ENCODE measurements around the gene SPATA32.

The SPATA32 gene

GRCh38 chr17:45231481-45232116 lies 30.3 kb downstream of the SPATA32 start:
- DNase-seq (ENCODE audit: low spot score): peak; percentile 69
- Histone ChIP-seq H3K36me3 (ENCODE audit: low read depth) (no peaks in the 10 kb centered on the region), H3K9me3 (ENCODE audit: severe bottlenecking) (no peaks in the 10 kb centered on the region)

GRCh38 chr17:45230787-45231480 lies 31.0 kb downstream of the SPATA32 start:
- Histone ChIP-seq H3K4me1 (ENCODE audit: insufficient read depth, poor library complexity, severe bottlenecking) (peaks cover 45% of the 10 kb centered on the region), H3K9me3 (ENCODE audit: severe bottlenecking) (no peaks in the 10 kb centered on the region), H3K27me3 (ENCODE audit: insufficient read depth, poor library complexity, severe bottlenecking) (no peaks in the 10 kb centered on the region), H3K36me3 (ENCODE audit: low read depth) (no peaks in the 10 kb centered on the region), H3K4me3 (ENCODE audit: severe bottlenecking) (no peak overlapping the region), H3K27ac (ENCODE audit: poor library complexity, severe bottlenecking) (peak overlapping the region; percentile 63)
- 0 out of 3 replicates have a peak, but pooled peaks have one; percentile 18 for ATAC-seq (ENCODE audit: low read depth)
- no peak for TF ChIP-seq CTCF (IDR thresholded peaks at IDR 0.05; ENCODE audit: poor library complexity, severe bottlenecking)
- peak; percentile 61 for DNase-seq (ENCODE audit: low spot score)

More at GRCh38 chr17:45231481-45232116, 30.3 kb downstream of the SPATA32 start:
- no peak for ATAC-seq (ENCODE audit: low read depth)
- Histone ChIP-seq H3K4me3 (ENCODE audit: severe bottlenecking) (no peak overlapping the region), H3K4me1 (ENCODE audit: insufficient read depth, poor library complexity, severe bottlenecking) (peaks cover 38% of the 10 kb centered on the region), H3K27ac (ENCODE audit: poor library complexity, severe bottlenecking) (no peak overlapping the region), H3K27me3 (ENCODE audit: insufficient read depth, poor library complexity, severe bottlenecking) (no peaks in the 10 kb centered on the region)
- peak; percentile 21 for TF ChIP-seq CTCF (IDR thresholded peaks at IDR 0.05; ENCODE audit: poor library complexity, severe bottlenecking)

GRCh38 chr17:45230410-45230786 lies 31.5 kb downstream of the SPATA32 start:
- no peaks in the 10 kb centered on the region for H3K9me3 ChIP-seq (ENCODE audit: severe bottlenecking)
- DNase-seq (ENCODE audit: low spot score) (peak; percentile 37), ATAC-seq (ENCODE audit: low read depth) (no peak)
- no peak for TF ChIP-seq CTCF (IDR thresholded peaks at IDR 0.05; ENCODE audit: poor library complexity, severe bottlenecking)
- no peaks in the 10 kb centered on the region for H3K36me3 ChIP-seq (ENCODE audit: low read depth)
- no peak overlapping the region for H3K4me3 ChIP-seq (ENCODE audit: severe bottlenecking)
- H3K27ac ChIP-seq (ENCODE audit: poor library complexity, severe bottlenecking): peak overlapping the region; percentile 63
- H3K4me1 ChIP-seq (ENCODE audit: insufficient read depth, poor library complexity, severe bottlenecking): peaks cover 50% of the 10 kb centered on the region
- no peaks in the 10 kb centered on the region for H3K27me3 ChIP-seq (ENCODE audit: insufficient read depth, poor library complexity, severe bottlenecking)

- H3K36me3 ChIP-seq (ENCODE audit: low read depth): no peaks in the 10 kb centered on the region
- no peak overlapping the region for H3K4me3 ChIP-seq (ENCODE audit: severe bottlenecking)
- no peak for ATAC-seq (ENCODE audit: low read depth)
- peak overlapping the region; percentile 63 for H3K27ac ChIP-seq (ENCODE audit: poor library complexity, severe bottlenecking)
- TF ChIP-seq CTCF (IDR thresholded peaks at IDR 0.05; ENCODE audit: poor library complexity, severe bottlenecking): no peak
- H3K9me3 ChIP-seq (ENCODE audit: severe bottlenecking): no peaks in the 10 kb centered on the region
- peaks cover 56% of the 10 kb centered on the region for H3K4me1 ChIP-seq (ENCODE audit: insufficient read depth, poor library complexity, severe bottlenecking)
- no peaks in the 10 kb centered on the region for H3K27me3 ChIP-seq (ENCODE audit: insufficient read depth, poor library complexity, severe bottlenecking)
- DNase-seq (ENCODE audit: low spot score): peak; percentile 49
These were observed 32.0 kb downstream of the SPATA32 start for GRCh38 chr17:45229681-45230409.
